ACC112 (cell line): Measurements from ENCODE around the gene CD7.

ENCODE experiments used
- H2AFZ ChIP-seq: fragments of 200-600 bp; sonication (generic); one replicate; pipeline ENCODE4 v1.6.0; 2017; ENCODE audit warnings: antibody characterized with exemption, low read length; ENCODE audit not compliant: unreplicated experiment
- H3K27ac ChIP-seq: fragments of 200-600 bp; sonication (generic); 2 replicates; pipeline ENCODE4 v1.5.1; 2014; ENCODE audit warnings: low read depth, mild to moderate bottlenecking, antibody characterized with exemption, low read length, moderate library complexity
- H3K27me3 ChIP-seq: fragments of 200-600 bp; sonication (generic); 2 replicates; pipeline ENCODE4 v1.6.1; 2014; ENCODE audit warnings: mild to moderate bottlenecking, antibody characterized with exemption, low read length, moderate library complexity, mixed read lengths; ENCODE audit not compliant: insufficient read depth
- H3K36me3 ChIP-seq: fragments of 200-600 bp; sonication (generic); 2 replicates; pipeline ENCODE4 v1.6.1; 2016; ENCODE audit warnings: mild to moderate bottlenecking, antibody characterized with exemption, low read length, moderate library complexity, mixed read lengths; ENCODE audit not compliant: insufficient read depth
- H3K4me1 ChIP-seq: fragments of 200-600 bp; sonication (generic); one replicate; pipeline ENCODE4 v1.6.1; 2016; ENCODE audit warnings: low read length, mixed read lengths; ENCODE audit not compliant: insufficient read depth, unreplicated experiment, control insufficient read depth
- H3K4me3 ChIP-seq: fragments of 200-600 bp; sonication (generic); 2 replicates; pipeline ENCODE4 v1.5.1; 2014; ENCODE audit warnings: mild to moderate bottlenecking, low read depth, low read length
- H3K79me2 ChIP-seq: fragments of 200-600 bp; sonication (generic); one replicate; pipeline ENCODE4 v1.6.0; 2016; ENCODE audit warnings: low read length; ENCODE audit not compliant: control insufficient read depth, unreplicated experiment, insufficient read depth

CD7 gene

GRCh38 chr17:82333279-82334171 is 16.1 kb upstream of the CD7 start, which contains the start of gene SECTM1:
Gene SECTM1 (minus strand): TSS chr17:82333766. CDS start chr17:82327240, 6,526 bp downstream.
- Histone ChIP-seq H2AFZ (peak within 1 kb of the TSS; percentile 95), H3K36me3 (no peaks in the 10 kb centered on the region), H3K27ac (peak within 1 kb of the TSS; percentile 70; the same call in 1 of the 2 replicates), H3K27me3 (no peaks in the 10 kb centered on the region), H3K4me3 (peak within 1 kb of the TSS; percentile 88), H3K79me2 (peaks cover 28% of the 10 kb centered on the region), H3K4me1 (peaks cover 45% of the 10 kb centered on the region)

- Histone ChIP-seq H3K79me2 (peaks cover 28% of the 10 kb centered on the region), H3K4me3 (peak overlapping the region; percentile 88), H2AFZ (no peak overlapping the region), H3K4me1 (peaks cover 42% of the 10 kb centered on the region), H3K27ac (peak overlapping the region; percentile 15; the same call in 1 of the 2 replicates), H3K36me3 (no peaks in the 10 kb centered on the region), H3K27me3 (no peaks in the 10 kb centered on the region)
Observed at GRCh38 chr17:82332669-82333278, 15.4 kb upstream of the CD7 start.

DNA sequence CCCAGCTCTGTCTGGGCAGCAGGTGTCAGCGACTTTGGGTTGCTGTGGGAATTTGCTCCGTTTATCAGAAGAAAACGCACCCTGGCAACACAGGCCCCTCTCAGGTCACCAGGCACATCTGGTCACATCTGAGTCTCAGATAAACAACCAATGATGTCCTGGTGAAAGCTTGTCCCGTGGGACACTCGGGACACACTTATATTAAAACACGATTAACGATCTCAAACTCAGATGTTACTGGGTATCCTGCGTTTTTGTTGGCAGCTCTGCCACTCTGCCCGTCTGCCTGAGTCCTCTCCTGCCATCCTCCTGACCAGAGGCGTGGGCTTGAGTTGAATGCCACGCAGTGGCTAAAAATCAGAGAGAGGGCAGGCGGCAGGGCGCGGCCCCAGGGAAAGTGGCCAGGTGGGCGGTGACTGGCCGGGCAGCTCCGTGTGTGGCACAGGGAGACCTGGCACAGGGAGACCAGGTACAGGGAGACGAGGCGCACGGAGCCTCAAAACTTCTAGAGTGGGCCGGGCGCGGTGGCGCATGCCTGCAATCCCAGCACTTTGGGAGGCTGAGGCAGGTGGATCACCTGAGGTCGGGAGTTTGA is 14.0 kb upstream of the CD7 start:
- H3K27me3 ChIP-seq, result no peaks in the 10 kb centered on the region
- no peak overlapping the region for H3K4me3 ChIP-seq
- H3K27ac ChIP-seq, result no peak overlapping the region
- no peak overlapping the region for H2AFZ ChIP-seq
- peaks cover 28% of the 10 kb centered on the region for H3K79me2 ChIP-seq
- H3K4me1 ChIP-seq, result peaks cover 42% of the 10 kb centered on the region
- H3K36me3 ChIP-seq, result no peaks in the 10 kb centered on the region

DNA sequence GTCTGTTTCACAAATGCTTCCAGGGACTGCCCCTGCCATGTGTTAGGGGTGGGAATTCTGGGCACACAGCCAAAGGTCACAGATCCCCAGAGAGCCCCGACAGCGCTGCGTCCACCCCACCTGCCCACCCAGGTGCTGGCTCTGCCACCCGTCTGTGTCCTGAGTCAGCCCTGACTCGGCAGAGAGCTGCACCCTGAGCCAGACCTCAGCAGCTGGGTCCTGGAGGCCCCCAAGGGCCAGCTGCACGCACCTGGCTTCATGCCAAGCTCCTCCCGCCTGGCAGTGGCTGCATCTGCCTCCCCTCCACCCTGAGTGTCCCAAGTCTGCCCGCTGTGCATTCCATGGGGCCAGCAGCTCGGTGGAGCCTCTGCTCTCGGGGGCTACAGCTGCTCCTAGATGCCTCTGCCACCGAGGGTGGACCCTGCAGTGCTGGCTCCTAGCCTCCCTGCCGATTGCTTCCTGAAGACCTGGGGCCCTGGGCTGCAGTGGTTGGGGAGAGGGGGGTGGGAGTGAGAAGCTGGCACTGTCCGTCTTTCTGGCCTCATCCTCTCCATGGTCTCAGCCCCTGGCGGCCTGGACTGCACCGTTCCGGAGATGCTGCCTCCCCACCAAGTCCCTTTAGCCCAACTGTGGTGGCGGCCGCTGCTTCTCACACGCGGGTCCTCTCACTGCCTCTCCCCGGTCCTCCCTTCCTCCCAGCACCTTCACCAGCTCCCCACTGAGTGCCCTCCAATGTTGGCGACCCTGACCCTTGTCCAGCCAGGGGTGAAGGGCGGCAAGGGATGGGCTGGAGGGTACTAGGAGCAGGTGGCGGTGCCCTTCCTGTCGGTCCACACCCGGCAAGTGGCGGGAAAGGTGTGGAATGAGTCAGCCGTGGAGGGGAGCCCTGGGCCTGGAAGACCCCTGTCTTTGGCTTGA is 13.2 kb upstream of the CD7 start:
- Histone ChIP-seq H3K27ac (no peak overlapping the region), H3K36me3 (no peaks in the 10 kb centered on the region), H3K4me1 (peaks cover 42% of the 10 kb centered on the region), H3K79me2 (peaks cover 28% of the 10 kb centered on the region), H3K27me3 (no peaks in the 10 kb centered on the region), H2AFZ (no peak overlapping the region), H3K4me3 (0 out of 2 replicates have a peak overlapping the region, but pooled peaks have one; percentile 7)

DNA sequence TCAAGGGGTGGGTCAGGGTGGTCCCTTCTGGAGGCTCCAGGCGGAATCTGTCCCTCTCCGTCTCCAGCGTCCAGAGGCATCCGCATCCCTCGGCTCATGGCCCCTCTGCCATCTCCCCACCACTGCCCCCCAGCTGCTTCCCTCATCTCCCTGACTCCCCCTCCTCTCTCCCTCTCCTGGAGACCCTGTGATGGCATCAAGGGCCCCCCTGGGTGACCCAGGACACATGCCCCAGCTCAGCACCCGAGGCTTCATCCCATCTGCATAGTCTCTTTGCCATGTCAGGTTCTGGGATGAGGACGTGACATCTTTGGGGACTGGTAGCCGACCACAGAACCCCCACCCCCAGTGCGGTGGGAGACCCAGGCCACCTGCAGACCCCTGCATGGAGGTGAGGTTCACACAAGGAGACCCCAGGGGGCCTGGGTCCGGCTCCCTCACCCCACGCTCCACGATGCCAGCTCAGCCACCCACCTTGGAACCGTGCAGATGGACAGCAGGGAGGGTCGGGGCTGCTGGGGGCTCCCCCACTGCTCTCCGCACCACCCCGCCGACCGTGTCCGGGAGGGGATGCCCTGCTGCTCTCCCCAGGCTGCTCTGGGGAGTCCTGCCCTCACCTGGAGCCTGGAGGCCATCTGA is 12.4 kb upstream of the CD7 start:
- peaks cover 36% of the 10 kb centered on the region for H3K4me1 ChIP-seq
- no peak overlapping the region for H3K4me3 ChIP-seq
- no peaks in the 10 kb centered on the region for H3K27me3 ChIP-seq
- no peak overlapping the region for H2AFZ ChIP-seq
- peaks cover 28% of the 10 kb centered on the region for H3K79me2 ChIP-seq
- H3K27ac ChIP-seq, result no peak overlapping the region
- no peaks in the 10 kb centered on the region for H3K36me3 ChIP-seq

DNA sequence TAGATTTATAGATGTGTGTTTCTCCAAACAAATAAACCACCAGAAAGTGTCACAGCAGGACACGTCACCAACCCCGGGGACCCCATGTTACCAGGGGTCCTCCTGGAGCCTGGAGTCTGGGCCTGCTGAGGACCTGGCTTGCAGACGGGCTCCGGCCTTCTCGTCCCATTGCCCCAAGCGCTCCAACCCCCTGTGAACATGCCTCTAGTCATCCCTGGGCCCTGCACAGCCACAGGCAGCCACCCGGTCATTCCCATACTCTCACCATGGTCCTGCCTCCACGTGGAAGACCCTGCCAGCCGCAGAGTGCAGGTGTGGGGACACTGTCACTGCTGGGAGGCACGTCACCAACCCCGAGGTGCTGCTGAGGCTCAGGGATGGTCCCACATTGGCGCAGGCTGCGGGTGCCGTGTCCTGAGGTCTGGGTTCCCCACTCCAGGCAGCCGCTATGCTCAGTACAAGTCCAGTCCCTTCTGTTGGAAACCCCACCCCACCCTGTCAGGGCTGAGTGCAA is 11.6 kb upstream of the CD7 start:
- Histone ChIP-seq H3K79me2 (peaks cover 24% of the 10 kb centered on the region), H3K27me3 (no peaks in the 10 kb centered on the region), H2AFZ (no peak overlapping the region), H3K4me1 (peaks cover 28% of the 10 kb centered on the region), H3K27ac (no peak overlapping the region), H3K36me3 (no peaks in the 10 kb centered on the region), H3K4me3 (no peak overlapping the region)

DNA sequence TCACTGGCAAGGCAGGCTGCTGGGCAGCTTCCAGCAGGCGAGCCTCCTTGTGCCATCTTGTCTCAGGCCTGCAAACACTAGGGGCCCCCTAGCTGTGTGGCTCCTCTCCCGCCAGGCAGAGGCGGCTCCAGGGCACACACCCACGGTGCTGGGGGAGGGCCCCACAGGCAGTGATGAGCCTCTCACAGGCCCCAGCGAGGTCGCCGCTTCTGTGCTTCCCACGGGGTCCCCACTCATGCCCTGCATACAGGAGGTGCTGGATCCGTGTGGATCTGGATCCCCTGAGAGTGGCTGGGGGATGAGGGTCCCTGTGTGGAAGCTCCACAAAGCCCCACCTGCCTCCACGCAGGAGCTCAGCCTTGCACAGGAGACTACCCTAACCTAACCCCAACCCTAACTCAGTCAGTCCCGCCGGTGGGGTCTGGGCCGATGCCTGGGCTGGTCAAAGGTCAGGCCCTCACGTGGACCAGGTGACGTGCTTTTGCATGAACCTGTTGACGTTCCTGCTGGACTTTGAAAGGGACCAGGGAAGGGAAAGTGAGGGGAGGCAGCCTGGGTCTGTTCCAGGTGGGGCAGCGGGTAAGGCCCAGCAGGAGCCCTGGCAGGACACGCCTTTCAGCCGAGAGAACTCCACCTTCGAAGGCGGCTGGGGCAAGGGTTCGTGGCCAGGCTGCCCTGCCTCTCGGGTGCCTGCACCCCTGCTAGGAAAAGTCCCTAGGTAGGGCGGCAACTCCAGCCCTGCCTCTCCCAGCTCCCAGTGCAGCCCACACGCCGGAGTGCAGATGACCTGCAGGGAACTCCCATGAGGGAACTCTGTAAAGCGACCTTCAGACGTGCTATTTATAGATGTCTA is 11.0 kb upstream of the CD7 start:
- Histone ChIP-seq H2AFZ (no peak overlapping the region), H3K79me2 (peaks cover 24% of the 10 kb centered on the region), H3K27me3 (no peaks in the 10 kb centered on the region), H3K27ac (no peak overlapping the region), H3K36me3 (no peaks in the 10 kb centered on the region), H3K4me3 (no peak overlapping the region), H3K4me1 (peaks cover 28% of the 10 kb centered on the region)

DNA sequence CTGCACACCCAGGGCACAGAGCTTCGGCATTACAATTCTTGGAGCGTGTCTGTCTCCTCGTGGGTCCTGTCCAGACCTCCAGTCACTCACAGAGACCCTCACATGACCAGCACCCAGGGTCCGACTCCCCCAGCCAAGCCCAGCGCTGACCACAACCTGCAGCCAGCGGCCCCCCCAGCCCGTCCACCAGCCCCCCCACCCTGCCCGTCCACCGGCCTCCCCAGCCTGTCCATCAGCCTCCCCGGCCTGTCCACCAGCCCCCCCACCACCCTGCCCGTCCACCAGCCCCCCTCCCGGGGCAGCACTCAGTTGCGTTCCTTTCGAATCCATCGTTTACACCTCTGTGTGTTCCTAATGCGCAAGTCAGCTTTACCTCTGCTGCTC is 10.3 kb upstream of the CD7 start:
- Histone ChIP-seq H2AFZ (no peak overlapping the region), H3K4me3 (no peak overlapping the region), H3K36me3 (no peaks in the 10 kb centered on the region), H3K27me3 (no peaks in the 10 kb centered on the region), H3K79me2 (peaks cover 20% of the 10 kb centered on the region), H3K4me1 (peaks cover 28% of the 10 kb centered on the region), H3K27ac (no peak overlapping the region)

DNA sequence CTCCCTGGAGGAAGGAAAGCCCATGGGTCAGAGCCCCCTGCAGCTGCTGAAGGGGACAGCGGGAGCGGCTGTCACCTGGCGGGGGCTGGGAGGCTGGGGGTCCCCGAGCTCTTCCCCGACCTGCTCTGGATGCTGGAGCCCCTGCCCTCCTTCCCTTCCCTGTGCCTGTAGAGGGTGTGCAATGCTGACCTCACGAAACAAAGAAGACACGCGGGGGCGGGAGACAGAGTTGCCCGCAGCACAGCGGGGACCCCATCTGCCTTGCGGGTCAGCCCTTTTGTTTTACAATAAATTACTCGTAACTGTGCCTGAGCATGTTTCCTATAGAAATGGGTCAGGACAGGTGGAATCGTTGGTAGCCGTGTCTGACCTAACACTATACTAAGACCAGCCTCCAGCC is 9.9 kb upstream of the CD7 start:
- no peaks in the 10 kb centered on the region for H3K27me3 ChIP-seq
- no peak overlapping the region for H2AFZ ChIP-seq
- H3K79me2 ChIP-seq, result peaks cover 19% of the 10 kb centered on the region
- H3K4me3 ChIP-seq, result no peak overlapping the region
- no peaks in the 10 kb centered on the region for H3K36me3 ChIP-seq
- H3K27ac ChIP-seq, result no peak overlapping the region
- H3K4me1 ChIP-seq, result peaks cover 23% of the 10 kb centered on the region
